Inflammatory macrophage treated with lipopolysaccharide for 1 hour (primary cell): ENCODE measurements around the gene PPIA.
A peak's percentile ranks its signal among the peaks of the same experiment; 100 is the strongest.
"Not testable (repeated sequence)": the region's sequence is repeated elsewhere in the genome, so short reads cannot be mapped to it uniquely, and the experiment has no call there.

ENCODE experiments used
- DNase-seq, 2 donors: peaks; one replicate each; pipeline ENCODE4 v3.0.0-alpha.2; 2020 to 2022

Gene PPIA

GRCh38 chr7:44764665-44765578, 31.6 kb upstream of the PPIA start:
- DNase-seq: no peak

GRCh38 chr7:44765579-44766415, 30.7 kb upstream of the PPIA start:
- no peak for DNase-seq

- no peak for DNase-seq
Measured at GRCh38 chr7:44766416-44766801, 30.1 kb upstream of the PPIA start.

GRCh38 chr7:44767134-44767911, 29.2 kb upstream of the PPIA start:
- no peak for DNase-seq

- no peak for DNase-seq
Measured at GRCh38 chr7:44767912-44768627, 28.4 kb upstream of the PPIA start.

GRCh38 chr7:44768628-44769371, 27.7 kb upstream of the PPIA start:
- no peak for DNase-seq

GRCh38 chr7:44769376-44769775, 27.1 kb upstream of the PPIA start:
- DNase-seq: no peak

GRCh38 chr7:44769776-44770294, 26.6 kb upstream of the PPIA start:
- peak; percentile 25 to 45 for DNase-seq

GRCh38 chr7:44771358-44771757, 25.1 kb upstream of the PPIA start:
- no peak for DNase-seq

GRCh38 chr7:44772440-44772839, 24.0 kb upstream of the PPIA start:
- DNase-seq: no peak

- no peak for DNase-seq
Measured at GRCh38 chr7:44772867-44773266, 23.6 kb upstream of the PPIA start.

GRCh38 chr7:44774486-44774885, 22.0 kb upstream of the PPIA start:
- DNase-seq: not testable (repeated sequence)

GRCh38 chr7:44775383-44776107, 20.9 kb upstream of the PPIA start:
- no peak for DNase-seq

- DNase-seq: no peak
Measured at GRCh38 chr7:44776211-44776610, 20.3 kb upstream of the PPIA start.

- no peak for DNase-seq
Measured at GRCh38 chr7:44782460-44782859, 14.0 kb upstream of the PPIA start.

- no peak for DNase-seq
Measured at GRCh38 chr7:44783407-44783806, 13.1 kb upstream of the PPIA start.

- no peak for DNase-seq
Measured at GRCh38 chr7:44784364-44784763, 12.1 kb upstream of the PPIA start.

- DNase-seq: not testable (repeated sequence)
Measured at GRCh38 chr7:44785218-44785617, 11.3 kb upstream of the PPIA start.

- no peak for DNase-seq
Measured at GRCh38 chr7:44787041-44787440, 9.4 kb upstream of the PPIA start.

- DNase-seq: no peak
Measured at GRCh38 chr7:44787762-44788161, 8.7 kb upstream of the PPIA start.

GRCh38 chr7:44789990-44790389, 6.5 kb upstream of the PPIA start:
- DNase-seq: no peak
